ENCODE data around the gene CD248.
A peak's percentile ranks its signal among the peaks of the same experiment; 100 is the strongest.

The CD248 gene

DNA sequence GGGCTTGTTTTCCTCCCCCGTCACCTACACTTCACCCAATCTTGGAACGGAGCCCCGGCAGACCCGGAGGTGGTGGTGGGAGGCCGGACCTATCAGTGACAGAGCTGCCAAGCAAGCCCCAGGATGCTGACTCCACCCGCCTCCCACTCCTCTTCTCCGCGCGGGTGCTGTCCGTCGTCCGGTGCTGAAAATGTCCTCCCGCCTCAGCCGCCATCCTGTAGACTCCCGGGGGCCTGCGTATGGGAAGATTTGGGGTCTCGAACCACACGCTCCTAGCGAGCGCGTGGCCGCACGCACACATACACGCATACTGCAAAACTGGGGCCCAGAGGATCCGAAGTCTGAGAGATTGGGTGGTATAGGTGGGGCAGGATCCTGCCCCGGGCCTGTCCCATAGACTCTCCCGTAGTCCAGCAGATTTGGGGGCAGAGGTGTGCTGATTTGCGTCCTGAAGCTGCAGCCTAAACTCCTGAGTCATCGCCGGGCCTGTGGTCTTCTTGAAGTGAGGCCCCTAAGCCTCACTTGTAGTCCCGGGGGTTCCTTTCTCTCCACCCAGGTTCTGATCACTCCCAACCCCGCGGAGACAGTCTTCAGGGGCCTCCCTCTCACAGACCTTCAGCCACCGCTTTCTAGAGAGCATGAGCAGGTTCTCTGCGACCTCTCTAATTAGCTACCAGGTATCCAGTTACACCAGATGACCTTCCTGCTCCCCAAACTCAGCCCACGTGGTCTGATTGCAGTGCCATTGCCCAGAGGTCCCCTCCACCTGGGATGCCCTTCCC lies 27.1 kb downstream of the CD248 start:
- H3K4me3 ChIP-seq (ENCODE audit: low read length): peak overlapping the region; percentile 97

GRCh38 chr11:66288671-66289547 lies 27.9 kb downstream of the CD248 start, which contains the start of gene YIF1A:
TSS of gene YIF1A (minus strand) at chr11:66289143. CDS start at chr11:66288985, 158 bp downstream.
- peaks cover 26% of the 10 kb centered on the region for H3K36me3 ChIP-seq (ENCODE audit: control insufficient read depth, insufficient read depth, low read length, severe bottlenecking)
- peaks cover 16% of the 10 kb centered on the region for H3K27me3 ChIP-seq (replicated peaks; ENCODE audit: control insufficient read depth, insufficient read depth, low read length)
- no peaks in the 10 kb centered on the region for H3K9me3 ChIP-seq (ENCODE audit: control insufficient read depth, low read length)
- peak within 1 kb of the TSS; percentile 97 for H3K4me3 ChIP-seq (ENCODE audit: low read length)
- DNase-seq (ENCODE audit: low read depth): peak; percentile 99
- peaks cover 24% of the 10 kb centered on the region for H3K4me1 ChIP-seq (ENCODE audit: control insufficient read depth, insufficient read depth, low read length)
- peak within 1 kb of the TSS; percentile 95 for H3K9ac ChIP-seq (ENCODE audit: low read length)

More for the DNA sequence above, 27.1 kb downstream of the CD248 start:
- Histone ChIP-seq H3K4me1 (ENCODE audit: control insufficient read depth, insufficient read depth, low read length) (peaks cover 24% of the 10 kb centered on the region), H3K9me3 (ENCODE audit: control insufficient read depth, low read length) (no peaks in the 10 kb centered on the region), H3K36me3 (ENCODE audit: control insufficient read depth, insufficient read depth, low read length, severe bottlenecking) (peaks cover 18% of the 10 kb centered on the region), H3K27me3 (replicated peaks; ENCODE audit: control insufficient read depth, insufficient read depth, low read length) (peaks cover 19% of the 10 kb centered on the region), H3K9ac (ENCODE audit: low read length) (peak overlapping the region; percentile 95)
- DNase-seq (ENCODE audit: low read depth): peak; percentile 90

GRCh38 chr11:66287889-66288670 lies 28.8 kb downstream of the CD248 start:
- Histone ChIP-seq H3K9ac (ENCODE audit: low read length) (peak overlapping the region; percentile 95), H3K4me1 (ENCODE audit: control insufficient read depth, insufficient read depth, low read length) (peaks cover 24% of the 10 kb centered on the region), H3K4me3 (ENCODE audit: low read length) (peak overlapping the region; percentile 97), H3K9me3 (ENCODE audit: control insufficient read depth, low read length) (no peaks in the 10 kb centered on the region), H3K36me3 (ENCODE audit: control insufficient read depth, insufficient read depth, low read length, severe bottlenecking) (peaks cover 26% of the 10 kb centered on the region), H3K27me3 (replicated peaks; ENCODE audit: control insufficient read depth, insufficient read depth, low read length) (peaks cover 9% of the 10 kb centered on the region)
- DNase-seq (ENCODE audit: low read depth): peak; percentile 53

DNA sequence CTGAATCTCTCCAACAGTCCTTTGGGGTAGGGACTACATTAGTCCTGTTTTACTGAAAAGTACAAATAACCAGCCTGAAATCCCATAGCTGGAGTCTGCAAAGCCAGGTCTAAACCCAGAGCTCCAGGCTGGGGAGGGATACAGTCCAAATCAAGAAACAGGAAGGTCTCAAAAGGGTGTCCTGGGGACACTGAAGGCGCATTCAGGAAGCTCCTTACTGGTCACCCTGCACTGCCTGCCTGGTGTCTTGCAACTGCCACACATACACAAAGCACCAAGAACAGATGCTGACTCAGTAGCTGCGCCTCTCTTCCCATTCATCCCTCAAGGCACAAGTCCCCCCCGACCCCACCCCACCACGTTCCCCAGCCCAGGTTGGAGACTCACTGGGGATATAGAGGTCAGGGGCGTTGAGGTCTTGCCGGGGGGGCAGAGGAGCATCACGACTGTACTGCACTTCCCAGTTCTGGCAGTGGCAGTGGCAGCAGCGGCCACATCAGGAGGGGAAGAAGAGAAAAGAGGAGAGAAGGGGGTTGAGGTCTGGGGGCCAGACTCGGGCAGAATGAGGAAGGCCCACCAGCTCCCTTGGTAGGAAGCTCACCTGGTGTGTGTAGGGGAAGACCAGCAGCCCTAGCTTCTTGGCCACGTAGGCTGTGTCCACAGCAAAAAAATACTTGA lies 29.5 kb downstream of the CD248 start:
- H3K36me3 ChIP-seq (ENCODE audit: control insufficient read depth, insufficient read depth, low read length, severe bottlenecking): peaks cover 26% of the 10 kb centered on the region
- peak overlapping the region; percentile 97 for H3K4me3 ChIP-seq (ENCODE audit: low read length)
- H3K9me3 ChIP-seq (ENCODE audit: control insufficient read depth, low read length): no peaks in the 10 kb centered on the region
- no peak for DNase-seq (ENCODE audit: low read depth)
- H3K27me3 ChIP-seq (replicated peaks; ENCODE audit: control insufficient read depth, insufficient read depth, low read length): peaks cover 2% of the 10 kb centered on the region
- H3K9ac ChIP-seq (ENCODE audit: low read length): peak overlapping the region; percentile 95
- H3K4me1 ChIP-seq (ENCODE audit: control insufficient read depth, insufficient read depth, low read length): peaks cover 24% of the 10 kb centered on the region

DNA sequence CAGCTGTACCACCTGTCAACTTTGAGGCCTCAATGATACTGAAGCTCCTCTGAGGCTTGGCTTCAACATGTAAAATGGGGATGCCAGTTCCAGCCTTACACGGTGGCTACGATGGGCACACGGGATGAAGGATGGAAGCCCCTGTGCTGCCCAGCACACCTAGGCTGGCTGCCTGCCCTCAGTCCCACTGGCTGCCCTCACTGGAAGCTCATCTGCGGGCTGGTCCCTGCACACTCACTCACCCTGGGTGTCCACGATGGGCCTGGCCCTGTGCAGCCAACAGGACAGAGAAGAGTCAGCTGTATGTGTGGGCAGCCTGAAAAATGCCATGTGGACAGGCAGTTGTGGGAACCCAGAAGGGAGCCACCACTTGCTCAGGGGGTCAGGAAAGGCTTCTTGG lies 30.1 kb downstream of the CD248 start:
- H3K9ac ChIP-seq (ENCODE audit: low read length): peak overlapping the region; percentile 95
- peaks cover 26% of the 10 kb centered on the region for H3K36me3 ChIP-seq (ENCODE audit: control insufficient read depth, insufficient read depth, low read length, severe bottlenecking)
- no peak for DNase-seq (ENCODE audit: low read depth)
- H3K27me3 ChIP-seq (replicated peaks; ENCODE audit: control insufficient read depth, insufficient read depth, low read length): no peaks in the 10 kb centered on the region
- no peaks in the 10 kb centered on the region for H3K9me3 ChIP-seq (ENCODE audit: control insufficient read depth, low read length)
- peaks cover 24% of the 10 kb centered on the region for H3K4me1 ChIP-seq (ENCODE audit: control insufficient read depth, insufficient read depth, low read length)
- H3K4me3 ChIP-seq (ENCODE audit: low read length): no peak overlapping the region

GRCh38 chr11:66285250-66285947 lies 31.4 kb downstream of the CD248 start:
- no peak overlapping the region for H3K4me3 ChIP-seq (ENCODE audit: low read length)
- H3K9ac ChIP-seq (ENCODE audit: low read length): no peak overlapping the region
- H3K4me1 ChIP-seq (ENCODE audit: control insufficient read depth, insufficient read depth, low read length): peaks cover 24% of the 10 kb centered on the region
- H3K36me3 ChIP-seq (ENCODE audit: control insufficient read depth, insufficient read depth, low read length, severe bottlenecking): peaks cover 26% of the 10 kb centered on the region
- H3K27me3 ChIP-seq (replicated peaks; ENCODE audit: control insufficient read depth, insufficient read depth, low read length): no peaks in the 10 kb centered on the region
- H3K9me3 ChIP-seq (ENCODE audit: control insufficient read depth, low read length): no peaks in the 10 kb centered on the region
- no peak for DNase-seq (ENCODE audit: low read depth)

DNA sequence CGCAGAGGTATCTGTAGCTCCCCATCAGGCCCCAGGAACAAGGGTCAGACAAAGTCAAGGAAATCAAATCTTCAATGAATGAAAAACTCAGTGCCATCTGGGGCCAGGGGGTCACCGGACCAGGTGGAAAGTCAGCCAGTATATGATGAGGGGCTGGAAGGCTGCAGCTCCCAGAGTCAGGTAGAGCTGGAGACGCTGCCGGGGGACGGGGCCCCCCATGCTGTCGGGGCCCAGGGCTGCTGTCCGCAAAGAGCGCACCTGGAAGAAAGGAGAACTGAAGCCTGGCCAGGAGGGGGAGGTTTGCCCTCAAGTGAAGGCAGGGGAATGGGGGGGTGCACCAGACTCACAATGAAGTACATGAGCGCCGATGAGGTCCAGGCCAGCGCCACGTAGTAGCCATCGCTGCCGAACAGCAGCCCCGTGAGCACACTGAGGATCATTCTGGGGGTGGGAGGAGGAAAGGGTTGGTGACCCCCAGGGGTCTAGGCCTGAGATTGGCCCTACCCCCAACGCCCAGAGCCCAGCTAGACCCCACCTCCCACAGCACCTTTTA lies 32.2 kb downstream of the CD248 start:
- H3K36me3 ChIP-seq (ENCODE audit: control insufficient read depth, insufficient read depth, low read length, severe bottlenecking): peaks cover 26% of the 10 kb centered on the region
- no peaks in the 10 kb centered on the region for H3K27me3 ChIP-seq (replicated peaks; ENCODE audit: control insufficient read depth, insufficient read depth, low read length)
- peaks cover 19% of the 10 kb centered on the region for H3K4me1 ChIP-seq (ENCODE audit: control insufficient read depth, insufficient read depth, low read length)
- no peak overlapping the region for H3K9ac ChIP-seq (ENCODE audit: low read length)
- no peaks in the 10 kb centered on the region for H3K9me3 ChIP-seq (ENCODE audit: control insufficient read depth, low read length)
- no peak for DNase-seq (ENCODE audit: low read depth)
- no peak overlapping the region for H3K4me3 ChIP-seq (ENCODE audit: low read length)

DNA sequence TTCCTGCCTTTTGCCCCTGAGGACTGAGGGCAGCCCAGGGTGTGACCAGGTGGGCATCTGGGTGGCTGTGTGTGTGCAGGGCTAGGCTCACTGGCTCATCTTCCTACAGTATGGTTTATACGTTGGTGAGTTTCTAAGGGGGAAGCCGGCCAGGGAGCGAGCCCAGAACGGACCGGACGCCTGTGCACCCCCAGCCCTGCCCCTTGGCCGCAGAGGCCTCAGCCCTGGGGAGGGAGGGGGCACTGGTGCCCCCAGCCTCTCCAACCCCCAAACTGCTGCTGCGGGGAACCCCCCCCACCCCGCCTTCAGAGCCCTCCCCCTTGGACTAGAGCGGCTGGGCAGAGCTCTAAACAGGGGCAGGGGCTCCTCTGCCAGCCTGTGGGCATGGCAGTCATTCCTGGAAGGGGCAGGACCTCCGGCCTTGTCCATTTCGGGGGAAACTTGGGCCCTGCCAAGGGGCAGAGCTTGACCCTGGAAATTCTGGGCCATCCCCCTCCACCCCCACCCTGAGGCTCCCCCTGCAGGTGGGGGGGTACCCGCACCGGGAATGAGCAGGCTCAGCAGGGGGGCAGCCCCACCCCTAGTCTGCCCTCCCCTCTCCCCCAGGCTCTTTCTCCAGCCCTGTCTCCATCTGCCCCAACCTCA lies 33.3 kb downstream of the CD248 start:
- DNase-seq (ENCODE audit: low read depth): no peak
- no peaks in the 10 kb centered on the region for H3K27me3 ChIP-seq (replicated peaks; ENCODE audit: control insufficient read depth, insufficient read depth, low read length)
- H3K9me3 ChIP-seq (ENCODE audit: control insufficient read depth, low read length): no peaks in the 10 kb centered on the region
- H3K4me1 ChIP-seq (ENCODE audit: control insufficient read depth, insufficient read depth, low read length): peaks cover 18% of the 10 kb centered on the region
- peaks cover 26% of the 10 kb centered on the region for H3K36me3 ChIP-seq (ENCODE audit: control insufficient read depth, insufficient read depth, low read length, severe bottlenecking)
- H3K4me3 ChIP-seq (ENCODE audit: low read length): no peak overlapping the region
- H3K9ac ChIP-seq (ENCODE audit: low read length): no peak overlapping the region

- H3K27me3 ChIP-seq (replicated peaks; ENCODE audit: control insufficient read depth, insufficient read depth, low read length): no peaks in the 10 kb centered on the region
- no peaks in the 10 kb centered on the region for H3K9me3 ChIP-seq (ENCODE audit: control insufficient read depth, low read length)
- peaks cover 12% of the 10 kb centered on the region for H3K4me1 ChIP-seq (ENCODE audit: control insufficient read depth, insufficient read depth, low read length)
- peak; percentile 98 for DNase-seq (ENCODE audit: low read depth)
- no peak overlapping the region for H3K9ac ChIP-seq (ENCODE audit: low read length)
- H3K36me3 ChIP-seq (ENCODE audit: control insufficient read depth, insufficient read depth, low read length, severe bottlenecking): peaks cover 26% of the 10 kb centered on the region
- no peak overlapping the region for H3K4me3 ChIP-seq (ENCODE audit: low read length)
These were observed 34.1 kb downstream of the CD248 start for GRCh38 chr11:66282468-66283455.

Data from adipocyte (in vitro differentiated cells).